Measurements from ENCODE around the gene PRR5L.
"Not testable (repeated sequence)": the region's sequence is repeated elsewhere in the genome, so short reads cannot be mapped to it uniquely, and the experiment has no call there.

PRR5L gene

DNA sequence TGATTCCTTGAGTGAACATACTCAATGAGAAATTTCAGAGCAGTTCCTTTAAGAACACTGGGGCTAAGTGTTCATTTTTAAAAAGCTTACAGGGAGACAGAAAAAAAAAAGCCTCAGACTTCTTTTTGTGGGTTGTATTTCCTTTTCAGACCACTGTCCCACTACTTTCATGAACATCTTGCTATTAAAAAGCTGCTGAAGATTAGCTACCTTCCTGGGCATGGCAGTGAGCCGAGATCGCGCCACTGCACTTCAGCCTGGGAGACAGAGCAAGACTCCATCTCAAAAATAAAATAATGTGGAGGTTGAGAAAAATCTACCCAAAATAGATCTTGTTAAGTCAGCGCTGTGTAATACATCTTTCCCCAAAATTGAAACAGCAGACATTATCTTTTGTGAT, 203.2 kb downstream of the PRR5L start:
- peaks cover 28% of the 10 kb centered on the region for H3K4me1 Mint-ChIP-seq
- no peaks in the 10 kb centered on the region for H3K9me3 Mint-ChIP-seq
- H3K27ac Mint-ChIP-seq, result peak overlapping the region in 1 of 2 donors; percentile 15
- no peaks in the 10 kb centered on the region for H3K27me3 Mint-ChIP-seq
- ATAC-seq, result no peak
- no peak for DNase-seq
- no peak overlapping the region for H3K4me3 Mint-ChIP-seq

DNA sequence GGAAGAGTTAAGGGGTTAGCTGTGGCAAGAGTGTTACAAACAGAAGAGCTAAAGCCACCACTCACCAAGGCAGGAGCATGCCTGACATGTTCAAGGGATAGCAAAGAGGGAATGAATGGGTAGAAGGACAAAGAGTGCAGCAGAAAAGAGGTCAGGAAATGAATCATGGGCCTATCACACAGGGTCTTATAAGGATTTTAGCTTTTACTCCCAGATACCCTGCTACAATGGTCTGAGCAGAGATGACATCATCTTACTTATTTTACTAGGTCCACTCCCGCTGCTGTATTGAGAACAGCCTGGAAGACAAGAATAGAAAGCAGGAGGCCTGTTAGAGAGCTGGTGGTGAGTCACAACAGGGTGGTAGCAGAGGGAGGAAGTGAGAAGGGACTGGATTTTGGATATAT, 204.2 kb downstream of the PRR5L start:
- peak; percentile 52 for ATAC-seq
- peak overlapping the region in 1 of 2 donors; percentile 14 for H3K27ac Mint-ChIP-seq
- no peaks in the 10 kb centered on the region for H3K27me3 Mint-ChIP-seq
- H3K4me3 Mint-ChIP-seq, result no peak overlapping the region
- no peaks in the 10 kb centered on the region for H3K9me3 Mint-ChIP-seq
- no peak for DNase-seq
- peaks cover 31% of the 10 kb centered on the region for H3K4me1 Mint-ChIP-seq

- DNase-seq (no peak), ATAC-seq (no peak)
- Mint-ChIP-seq H3K9me3 (no peaks in the 10 kb centered on the region), H3K27me3 (no peaks in the 10 kb centered on the region), H3K4me1 (peaks cover 40% of the 10 kb centered on the region), H3K27ac (no peak overlapping the region), H3K4me3 (no peak overlapping the region)
Measured at GRCh38 chr11:36501236-36501635, 205.1 kb downstream of the PRR5L start.

DNA sequence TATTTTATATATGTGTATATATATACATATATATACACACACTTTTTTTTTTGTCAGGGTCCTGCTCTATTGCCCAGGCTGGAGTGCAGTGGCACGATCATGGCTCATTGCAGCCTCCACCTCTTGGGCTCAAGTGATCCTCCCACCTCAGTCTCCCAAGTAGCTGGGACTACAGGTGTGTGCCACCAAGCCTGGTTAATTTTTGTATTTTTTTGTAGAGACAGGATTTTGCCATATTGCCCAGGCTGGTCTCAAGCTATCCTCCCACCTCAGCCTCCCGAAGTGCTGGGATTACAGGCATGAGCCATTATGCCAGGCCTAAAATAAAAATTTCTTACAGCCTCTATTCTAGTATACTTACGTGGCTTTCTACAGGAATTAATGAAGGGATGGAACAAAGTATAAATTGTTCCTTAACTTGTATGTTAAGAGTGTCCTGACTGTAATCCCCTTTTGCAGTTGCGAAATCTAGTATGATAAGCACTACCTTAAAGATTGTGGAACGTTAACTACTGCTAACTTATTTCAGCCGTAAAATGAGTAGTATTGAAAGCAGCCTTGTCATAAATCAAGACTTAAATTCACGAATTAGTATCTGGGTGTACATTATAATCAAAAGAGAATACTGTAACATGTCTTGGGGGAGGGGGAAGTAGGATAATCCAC, 211.9 kb downstream of the PRR5L start:
- Mint-ChIP-seq H3K9me3 (peaks cover 2 to 4% of the 10 kb centered on the region in 2 donors), H3K4me1 (peaks cover 36% of the 10 kb centered on the region), H3K27ac (no peak overlapping the region), H3K4me3 (peak overlapping the region; percentile 91 to 99), H3K27me3 (no peaks in the 10 kb centered on the region)
- ATAC-seq (no peak), DNase-seq (no peak)

DNA sequence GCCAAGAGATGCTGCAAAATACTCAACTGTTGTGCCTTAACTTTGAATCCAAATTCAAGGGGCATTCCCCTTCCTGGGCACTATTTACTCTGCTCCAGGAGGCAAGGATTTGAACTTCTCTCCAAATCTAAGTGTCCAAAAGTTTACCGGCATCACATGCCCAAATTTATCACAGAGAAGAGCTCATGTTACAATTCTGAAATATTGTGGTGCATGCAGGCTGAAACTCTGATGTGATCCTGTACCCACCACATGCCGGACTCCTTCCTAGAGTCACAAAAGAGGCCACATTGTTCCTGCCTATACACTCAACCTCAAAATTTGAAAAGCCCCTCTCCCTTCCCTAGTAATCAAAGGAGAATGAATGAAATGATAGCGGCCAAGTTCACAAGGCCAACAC, 212.7 kb downstream of the PRR5L start:
- Mint-ChIP-seq H3K9me3 (peaks cover 10% of the 10 kb centered on the region in 2 donors), H3K4me3 (peak overlapping the region; percentile 91 to 99), H3K4me1 (peaks cover 31% of the 10 kb centered on the region), H3K27ac (peak overlapping the region; percentile 98 to 99), H3K27me3 (no peaks in the 10 kb centered on the region)
- ATAC-seq (no peak), DNase-seq (no peak)

DNA sequence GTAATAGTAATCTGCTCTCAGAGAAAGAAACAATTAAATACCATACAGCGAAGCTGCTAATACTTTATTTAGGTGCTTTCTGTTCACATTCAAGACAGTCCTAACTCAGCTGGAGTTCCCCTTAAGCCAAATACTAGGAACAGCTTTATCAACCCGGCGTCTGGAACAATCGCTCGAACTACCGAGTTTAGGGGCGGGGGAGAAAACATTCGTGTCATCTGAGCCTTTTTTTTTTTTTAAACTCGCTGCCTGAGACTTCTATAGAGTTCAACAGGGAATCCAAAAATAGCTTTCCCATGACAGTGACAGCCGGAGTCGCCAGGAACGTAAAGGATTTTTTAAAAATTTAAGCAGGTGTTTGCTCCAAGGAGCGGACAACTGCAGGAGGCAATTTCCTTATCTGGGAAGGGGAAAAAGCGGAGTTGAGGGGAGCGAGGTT, 213.1 kb downstream of the PRR5L start:
- H3K27me3 Mint-ChIP-seq, result peaks cover 4% of the 10 kb centered on the region
- ATAC-seq (no peak), DNase-seq (peak in 1 of 2 donors; percentile 18)
- H3K9me3 Mint-ChIP-seq, result peaks cover 10 to 15% of the 10 kb centered on the region in 2 donors
- peak overlapping the region; percentile 98 to 99 for H3K27ac Mint-ChIP-seq
- H3K4me3 Mint-ChIP-seq, result peak overlapping the region; percentile 91 to 99
- H3K4me1 Mint-ChIP-seq, result peaks cover 31% of the 10 kb centered on the region

- ATAC-seq, result peak; percentile 98
- DNase-seq, result peak; percentile 89
- H3K27ac Mint-ChIP-seq, result peak within 1 kb of the TSS; percentile 98 to 99
- peaks cover 31% of the 10 kb centered on the region for H3K4me1 Mint-ChIP-seq
- peaks cover 8% of the 10 kb centered on the region for H3K27me3 Mint-ChIP-seq
- H3K4me3 Mint-ChIP-seq, result peak within 1 kb of the TSS; percentile 91 to 99
- peaks cover 10 to 15% of the 10 kb centered on the region in 2 donors for H3K9me3 Mint-ChIP-seq
Measured at GRCh38 chr11:36509694-36510593, 213.9 kb downstream of the PRR5L start, which contains the start of gene TRAF6. TSS of gene TRAF6 (minus strand) at chr11:36510272. CDS start at chr11:36501515, 8,757 bp downstream.

- Mint-ChIP-seq H3K9me3 (peaks cover 10 to 15% of the 10 kb centered on the region in 2 donors), H3K27me3 (peaks cover 8% of the 10 kb centered on the region), H3K4me1 (peaks cover 26% of the 10 kb centered on the region), H3K27ac (peak overlapping the region; percentile 72 to 92), H3K4me3 (peak overlapping the region; percentile 91 to 99)
- DNase-seq (no peak), ATAC-seq (no peak)
Measured at GRCh38 chr11:36510594-36510942, 214.5 kb downstream of the PRR5L start.

- not testable (repeated sequence) for DNase-seq, H3K27me3 Mint-ChIP-seq, H3K27ac Mint-ChIP-seq, ATAC-seq
- H3K9me3 Mint-ChIP-seq, result peaks cover 10 to 15% of the 10 kb centered on the region in 2 donors
- peaks cover 21% of the 10 kb centered on the region for H3K4me1 Mint-ChIP-seq
- H3K4me3 Mint-ChIP-seq, result peak overlapping the region; percentile 91 to 99
Measured at GRCh38 chr11:36511062-36511461, 215.0 kb downstream of the PRR5L start.

DNA sequence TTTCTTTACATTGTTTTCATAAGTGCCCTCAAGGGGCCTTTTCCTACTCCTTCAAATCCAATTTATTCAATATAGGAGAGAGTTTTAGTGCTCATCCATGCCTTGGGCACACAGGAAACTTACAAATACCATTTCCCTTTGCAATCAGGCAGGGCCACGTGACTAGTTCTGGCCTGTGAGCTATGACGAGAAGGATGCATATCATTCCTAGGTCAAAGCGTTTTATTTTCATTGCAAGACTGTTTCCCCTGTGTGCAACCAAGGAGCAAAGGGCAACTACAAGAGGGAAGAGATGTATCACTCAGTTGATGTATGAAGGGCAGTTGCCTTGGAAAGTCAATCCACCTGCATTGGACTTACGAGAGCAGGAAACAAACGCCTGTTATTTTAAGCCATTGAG, 215.9 kb downstream of the PRR5L start:
- Mint-ChIP-seq H3K27ac (no peak overlapping the region), H3K9me3 (peaks cover 10 to 15% of the 10 kb centered on the region in 2 donors), H3K4me1 (peaks cover 20% of the 10 kb centered on the region), H3K27me3 (peaks cover 8% of the 10 kb centered on the region), H3K4me3 (no peak overlapping the region)
- no peak for DNase-seq
- ATAC-seq, result no peak

DNA sequence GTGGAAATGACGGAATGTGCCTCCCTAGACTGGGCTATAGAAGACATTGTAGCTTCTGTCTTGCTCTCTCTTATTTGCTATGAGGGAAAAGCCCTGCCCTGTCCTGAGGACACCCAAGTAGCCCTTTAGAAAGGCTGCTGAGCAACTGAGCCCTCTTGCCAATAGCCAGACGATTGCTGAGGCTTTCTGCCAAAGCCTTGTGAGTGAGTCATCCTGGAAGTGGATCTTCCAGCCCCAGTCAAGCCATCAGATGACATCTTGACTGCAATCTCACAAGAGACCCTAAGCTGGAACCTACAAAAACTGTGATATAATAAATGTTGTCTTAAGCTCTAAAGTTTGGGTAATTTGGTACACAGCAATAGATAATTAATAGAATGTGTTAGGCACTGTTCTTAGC, 217.9 kb downstream of the PRR5L start:
- DNase-seq (no peak), ATAC-seq (no peak)
- Mint-ChIP-seq H3K4me1 (peaks cover 9% of the 10 kb centered on the region), H3K9me3 (peaks cover 10 to 15% of the 10 kb centered on the region in 2 donors), H3K27ac (no peak overlapping the region), H3K4me3 (no peak overlapping the region), H3K27me3 (peaks cover 8% of the 10 kb centered on the region)

Measured in stimulated activated naive CD8-positive, alpha-beta T cell treated with anti-CD3 and anti-CD28 coated beads, Interleukin-15, amount 100 ng/mL, for 72 hours (primary cell).